Measurements from ENCODE around the gene SCYGR7.
"Not testable (repeated sequence)": the region's sequence is repeated elsewhere in the genome, so short reads cannot be mapped to it uniquely, and the experiment has no call there.

Gene SCYGR7, protein sequence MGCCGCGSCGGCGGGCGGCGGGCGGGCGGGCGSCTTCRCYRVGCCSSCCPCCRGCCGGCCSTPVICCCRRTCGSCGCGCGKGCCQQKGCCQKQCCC

DNA sequence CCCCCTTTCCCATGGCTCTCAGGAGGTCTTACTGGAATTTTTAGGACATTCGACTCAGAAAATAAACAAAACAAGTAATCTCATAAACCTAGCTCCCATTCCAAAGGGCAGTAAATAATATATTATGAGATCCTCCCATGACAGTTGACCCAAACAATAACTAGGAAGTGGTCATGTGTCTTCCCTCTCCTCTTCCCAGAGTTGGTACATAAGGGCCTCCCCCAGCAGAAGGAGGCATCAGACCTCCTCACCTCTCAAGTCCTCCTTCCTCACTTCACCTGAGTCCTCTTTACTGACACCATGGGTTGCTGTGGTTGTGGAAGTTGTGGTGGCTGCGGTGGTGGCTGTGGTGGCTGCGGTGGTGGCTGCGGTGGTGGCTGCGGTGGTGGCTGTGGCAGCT is at the start of gene SCYGR7:
Gene SCYGR7, plus strand, starts transcription at position 301 of the 400 bp plus-strand sequence. Its CDS starts 0 bp downstream, at position 301.
- DNase-seq (ENCODE audit: low read depth, low spot score) = no peak

DNA sequence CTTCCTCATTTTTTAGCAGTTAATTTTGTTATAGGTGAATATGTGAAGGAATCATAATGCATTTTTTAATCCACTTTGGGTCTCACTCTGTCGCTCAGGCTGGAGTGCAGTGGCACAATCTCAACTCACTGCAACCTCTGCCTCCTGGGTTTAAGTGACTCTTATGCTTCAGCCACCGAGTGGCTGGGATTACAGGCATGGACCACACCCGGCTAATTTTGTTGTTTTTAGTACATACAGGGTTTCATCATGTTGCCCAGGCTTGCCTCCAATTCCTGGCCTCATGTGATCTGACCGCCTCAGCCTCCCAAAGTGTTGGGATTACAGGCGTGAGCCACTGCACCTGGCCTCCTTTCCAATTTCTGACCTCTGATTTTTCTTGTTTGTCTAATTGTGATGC is 43.9 kb upstream of the SCYGR7 start:
- DNase-seq (ENCODE audit: low read depth, low spot score) = no peak

DNA sequence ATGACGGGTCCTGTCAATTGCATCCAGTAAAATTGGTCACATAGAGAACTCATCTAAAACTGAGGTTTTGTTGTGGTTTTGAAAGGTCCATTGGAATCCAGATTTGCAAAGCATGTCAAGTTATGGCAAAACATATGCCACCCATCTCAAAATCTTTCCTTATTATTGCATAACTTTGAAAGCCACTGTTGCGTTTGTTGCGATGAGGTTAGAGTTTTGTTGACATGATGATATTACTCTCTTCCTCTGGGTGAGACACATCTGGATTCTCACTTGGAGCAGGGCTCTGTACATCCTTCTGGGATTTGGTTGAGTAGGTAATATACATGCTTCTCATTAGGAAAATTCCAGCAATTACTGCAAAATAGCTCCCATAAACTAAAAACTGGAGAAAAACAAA is 40.9 kb upstream of the SCYGR7 start:
- no peak for DNase-seq (ENCODE audit: low read depth, low spot score)

DNA sequence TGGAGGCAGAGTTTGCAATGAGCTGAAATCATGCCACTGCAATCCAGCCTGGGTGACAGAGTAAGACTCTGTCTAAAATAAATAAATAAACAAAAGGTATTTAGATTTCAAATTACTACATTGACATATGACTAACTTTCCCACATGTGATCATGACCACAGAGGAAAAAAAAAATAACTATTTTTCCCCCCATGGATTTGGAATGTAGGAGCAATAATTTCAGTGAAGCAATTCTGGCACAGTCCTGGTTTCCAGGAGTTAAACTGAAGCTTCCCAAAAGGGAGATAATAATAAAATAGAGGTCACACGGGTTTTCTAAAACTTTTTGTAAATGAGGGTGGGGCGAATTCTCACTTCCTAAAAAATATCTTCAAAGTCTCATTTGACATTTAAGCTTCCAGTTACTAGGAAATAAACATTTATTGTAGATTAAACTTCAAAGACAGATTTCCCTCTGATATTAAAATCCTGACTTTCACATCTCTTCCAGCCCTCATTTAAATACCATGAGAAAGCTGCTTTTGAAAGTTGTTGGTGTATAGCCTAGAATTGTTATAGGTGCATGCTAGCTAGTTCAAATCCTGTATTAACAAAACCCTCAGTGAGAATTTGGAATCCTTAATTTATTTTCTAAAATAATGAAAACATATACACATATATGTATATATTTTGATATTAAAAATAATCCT is 31.0 kb upstream of the SCYGR7 start:
- no peak for DNase-seq (ENCODE audit: low read depth, low spot score)

DNA sequence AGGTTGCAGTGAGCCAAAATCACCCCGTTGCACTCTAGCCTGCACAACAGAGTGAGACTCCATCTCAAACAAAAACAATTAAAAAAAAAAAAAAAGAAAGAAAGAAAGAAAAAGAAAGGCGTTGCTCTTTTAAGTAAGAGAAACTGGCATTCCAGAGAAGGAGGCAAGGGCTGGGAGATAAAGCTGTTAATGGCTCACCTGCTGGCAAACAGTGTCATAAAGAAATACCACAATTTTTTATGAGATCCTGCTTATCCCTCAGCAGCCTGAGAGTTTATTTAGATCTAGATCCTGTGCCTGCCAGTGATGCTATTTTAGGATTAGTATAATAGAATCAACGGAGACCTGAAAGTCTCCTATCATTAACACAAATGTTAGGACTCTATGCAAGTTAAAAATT is 26.6 kb upstream of the SCYGR7 start:
- DNase-seq (ENCODE audit: low read depth, low spot score) = no peak

DNA sequence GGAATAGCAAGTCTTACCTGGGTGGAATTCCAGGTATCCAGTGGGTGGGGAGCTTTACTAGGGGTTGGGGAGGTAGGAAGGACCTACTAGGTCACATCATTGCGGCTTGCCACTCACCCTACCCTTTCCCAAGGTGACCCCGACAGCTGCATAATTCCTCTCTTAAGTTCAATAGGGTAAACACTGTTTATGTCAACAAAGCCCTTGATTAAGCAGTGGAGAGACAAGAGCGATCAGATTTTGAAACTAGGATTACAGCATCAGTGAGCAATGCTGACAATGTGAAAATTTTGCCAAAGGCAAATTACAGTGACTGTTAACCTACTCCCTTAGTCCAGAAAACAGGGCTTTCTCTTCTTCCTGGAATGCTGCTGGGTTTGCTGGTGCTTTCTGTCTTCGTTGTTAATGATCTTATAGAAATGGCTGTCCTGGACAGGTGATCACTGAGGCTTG is 24.8 kb upstream of the SCYGR7 start:
- DNase-seq (ENCODE audit: low read depth, low spot score) = no peak

DNA sequence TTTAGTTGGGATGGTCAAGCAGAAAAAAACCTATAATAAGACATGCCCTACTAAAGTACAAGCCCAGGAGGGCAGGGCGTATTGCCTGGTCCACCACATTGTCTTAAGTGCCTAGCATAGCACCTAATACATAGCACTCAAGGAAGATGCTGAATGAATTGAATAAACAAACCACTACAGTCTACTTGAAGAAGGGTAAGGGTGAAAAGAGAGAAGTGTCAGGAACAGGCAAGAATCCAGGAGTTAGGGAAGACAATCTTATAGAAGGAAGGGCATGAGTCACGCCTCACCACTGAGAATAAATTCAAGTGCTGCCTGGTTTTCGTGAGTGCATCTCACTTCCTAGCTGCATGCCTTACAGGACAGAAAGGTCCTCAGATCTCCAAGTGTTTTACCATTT is 24.2 kb upstream of the SCYGR7 start:
- DNase-seq (ENCODE audit: low read depth, low spot score) = no peak

DNA sequence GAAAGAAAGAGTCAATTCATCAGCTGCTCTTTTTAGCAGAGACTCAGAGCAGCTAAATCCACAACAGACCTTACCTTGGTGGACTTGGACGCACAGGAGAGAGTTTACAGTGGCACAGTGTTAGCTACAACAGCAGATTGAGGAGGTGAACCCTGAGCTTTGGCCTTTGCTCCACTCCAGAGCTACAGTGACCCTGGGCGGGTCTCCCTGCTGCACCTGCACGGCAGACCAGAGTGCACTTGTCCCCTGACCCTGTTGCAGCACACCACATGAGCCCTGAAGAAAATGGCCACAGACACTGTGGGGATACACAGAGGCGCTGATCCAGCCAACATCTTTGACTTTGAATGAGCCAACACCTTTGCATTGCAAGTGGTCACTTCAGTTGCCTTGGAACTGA is 21.3 kb upstream of the SCYGR7 start:
- DNase-seq (ENCODE audit: low read depth, low spot score) = no peak

DNA sequence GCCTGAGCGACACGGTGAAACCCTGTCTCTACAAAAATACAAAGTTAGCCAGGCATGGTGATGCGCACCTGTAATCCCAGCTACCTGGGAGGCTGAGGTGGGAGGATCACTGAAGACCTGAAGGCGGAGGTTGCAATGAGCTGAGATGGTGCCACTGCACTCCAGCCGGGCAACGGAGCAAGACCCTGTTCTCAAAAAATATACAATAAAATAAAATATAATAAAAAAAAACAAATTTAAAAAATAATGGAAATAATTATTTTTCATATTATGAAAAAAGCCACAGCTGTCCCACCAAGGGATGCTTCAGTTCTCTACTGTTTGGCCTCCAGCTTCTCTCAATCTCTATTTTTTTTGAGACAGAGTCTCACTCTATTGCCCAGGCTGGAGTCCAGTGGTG is 20.7 kb upstream of the SCYGR7 start:
- DNase-seq (ENCODE audit: low read depth, low spot score) = no peak

DNA sequence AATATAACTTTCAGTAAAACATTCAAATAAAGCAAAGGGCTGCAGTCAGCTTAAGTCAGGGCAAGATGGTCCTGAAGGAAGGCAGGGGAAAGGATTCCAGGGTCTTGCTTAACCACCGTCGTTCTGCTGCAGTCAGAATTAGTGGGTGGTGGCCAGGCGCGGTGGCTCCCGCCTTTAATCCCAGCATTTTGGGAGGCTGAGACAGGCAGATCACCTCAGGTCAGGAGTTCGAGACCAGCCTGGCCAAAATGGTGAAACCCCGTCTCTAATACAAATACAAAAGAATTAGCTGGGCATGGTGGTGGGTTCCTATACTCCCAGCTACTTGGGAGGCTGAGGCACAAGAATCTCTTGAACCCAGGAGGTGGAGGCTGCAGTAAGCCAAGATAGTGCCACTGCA is 17.1 kb upstream of the SCYGR7 start:
- no peak for DNase-seq (ENCODE audit: low read depth, low spot score)

DNA sequence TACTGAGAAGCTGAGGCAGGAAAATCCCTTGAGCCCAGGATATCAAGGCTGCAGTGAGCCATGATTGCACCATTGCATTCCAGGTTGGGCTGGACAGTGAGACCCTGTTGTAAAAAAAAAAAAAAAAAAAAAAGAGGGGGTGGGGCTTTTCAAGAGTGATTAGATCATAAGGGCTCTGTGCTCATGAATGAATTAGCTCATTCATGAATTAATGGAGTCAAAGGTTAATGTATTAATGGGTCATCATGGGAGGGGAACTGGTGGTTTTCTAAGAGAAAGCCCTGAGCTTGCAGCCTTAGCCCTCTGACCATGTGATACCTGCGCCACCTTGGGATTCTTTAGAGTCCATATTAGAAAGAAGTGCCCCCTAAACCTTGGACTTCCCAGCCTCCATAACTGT is 14.8 kb upstream of the SCYGR7 start:
- DNase-seq (ENCODE audit: low read depth, low spot score) = no peak

DNA sequence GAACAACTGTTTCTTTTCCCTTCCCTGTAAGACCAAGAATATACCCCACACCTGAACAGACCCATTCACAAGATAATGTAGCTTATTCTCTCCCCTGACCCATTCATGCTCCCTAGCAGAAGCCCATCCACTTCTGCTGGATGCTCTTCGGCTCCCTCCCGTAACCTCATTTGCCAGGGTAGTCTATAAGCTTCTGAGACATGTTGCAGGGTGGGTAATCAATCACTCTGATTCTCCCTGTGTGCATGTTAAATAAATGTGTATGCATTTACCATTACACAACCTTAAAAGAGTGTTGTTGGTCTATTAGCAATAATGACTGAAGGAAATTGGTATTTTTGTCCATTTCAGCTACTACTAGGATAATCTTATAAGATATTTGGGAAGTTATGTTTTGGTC is 11.6 kb upstream of the SCYGR7 start:
- DNase-seq (ENCODE audit: low read depth, low spot score) = no peak

DNA sequence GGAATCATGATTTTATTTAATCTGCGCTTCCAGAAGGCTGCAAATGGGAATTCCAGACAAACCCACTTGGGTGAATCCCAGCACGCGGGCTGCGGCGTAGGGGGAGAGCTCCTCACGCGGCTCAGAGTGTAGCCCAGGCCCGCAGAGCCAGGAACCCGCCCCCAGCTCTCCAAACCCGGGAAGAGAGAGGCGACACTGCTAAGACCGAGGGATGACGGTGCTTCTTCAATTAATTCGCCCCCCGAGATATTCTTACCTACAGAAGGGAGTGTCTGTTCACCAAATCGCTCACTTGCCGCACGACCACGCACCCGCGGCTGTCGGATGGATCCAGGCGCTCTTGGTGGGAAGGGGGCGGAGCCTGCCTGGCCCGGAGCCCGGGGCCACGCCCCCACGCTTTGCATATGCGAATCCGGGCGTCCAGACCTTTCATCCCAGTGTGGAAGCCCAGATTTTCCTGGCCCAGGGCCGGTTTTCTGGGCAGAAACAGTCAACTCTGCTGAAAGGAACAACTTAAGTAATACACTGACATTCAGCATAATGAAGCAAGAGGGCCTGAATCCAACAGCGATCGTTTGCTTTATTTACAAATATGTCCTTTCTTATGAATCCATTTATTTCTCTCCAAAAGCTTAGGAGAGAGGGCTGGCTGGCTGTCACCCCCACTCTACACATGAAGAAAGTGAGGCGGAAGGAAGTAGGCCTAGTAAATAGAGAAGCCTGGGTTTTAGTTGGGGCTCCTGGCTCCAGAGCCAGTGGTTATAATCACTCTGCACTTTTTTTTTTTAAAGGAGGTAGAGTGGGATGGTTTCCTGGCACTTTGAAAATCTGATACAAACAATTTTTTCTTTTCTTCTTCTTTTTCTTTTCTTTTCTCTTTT is 10.2 kb upstream of the SCYGR7 start, which contains the start of gene SLC19A3:
Gene SLC19A3, minus strand, starts transcription at position 342 of the 881 bp plus-strand sequence. CDS start 15,710 bp downstream, outside the sequence.
- DNase-seq (ENCODE audit: low read depth, low spot score) = no peak

DNA sequence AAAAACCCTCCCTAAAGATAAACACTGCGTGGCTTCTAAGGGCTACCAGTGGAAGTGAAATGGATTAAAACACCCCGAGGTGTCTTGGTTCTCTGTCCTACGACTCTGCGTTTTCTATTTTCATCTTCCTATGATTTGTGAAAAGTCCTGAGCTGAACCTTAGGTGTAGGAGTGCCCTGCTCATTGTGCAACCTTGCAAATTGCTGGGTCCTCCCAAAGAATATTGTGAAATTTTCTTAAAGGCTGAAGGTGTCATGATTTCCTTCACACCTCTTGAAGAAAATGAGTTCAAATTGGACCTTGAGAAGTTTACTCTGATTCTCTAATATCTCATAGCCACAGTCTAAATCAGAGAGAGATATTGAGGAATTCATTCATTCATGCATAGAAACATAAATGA is 8.5 kb upstream of the SCYGR7 start:
- DNase-seq (ENCODE audit: low read depth, low spot score) = no peak

DNA sequence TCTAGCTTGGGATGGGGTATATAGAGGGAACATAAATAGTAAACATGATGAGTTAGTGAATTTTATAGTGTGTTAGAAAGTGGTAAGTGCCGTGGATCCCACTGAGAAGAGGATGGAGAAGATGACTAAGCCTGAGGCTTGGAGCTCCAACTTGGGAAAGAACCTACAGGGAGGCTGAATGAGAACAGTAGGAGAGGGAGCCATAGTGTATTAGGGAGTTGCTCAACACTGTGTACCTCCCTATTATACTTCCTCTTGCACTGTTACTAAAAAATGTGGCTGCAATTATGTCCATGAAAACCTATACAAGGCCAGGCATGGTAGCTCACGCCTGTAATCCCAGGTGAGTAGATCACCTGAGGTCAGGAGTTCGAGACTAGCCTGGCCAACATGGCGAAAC is 7.5 kb upstream of the SCYGR7 start:
- DNase-seq (ENCODE audit: low read depth, low spot score) = no peak

DNA sequence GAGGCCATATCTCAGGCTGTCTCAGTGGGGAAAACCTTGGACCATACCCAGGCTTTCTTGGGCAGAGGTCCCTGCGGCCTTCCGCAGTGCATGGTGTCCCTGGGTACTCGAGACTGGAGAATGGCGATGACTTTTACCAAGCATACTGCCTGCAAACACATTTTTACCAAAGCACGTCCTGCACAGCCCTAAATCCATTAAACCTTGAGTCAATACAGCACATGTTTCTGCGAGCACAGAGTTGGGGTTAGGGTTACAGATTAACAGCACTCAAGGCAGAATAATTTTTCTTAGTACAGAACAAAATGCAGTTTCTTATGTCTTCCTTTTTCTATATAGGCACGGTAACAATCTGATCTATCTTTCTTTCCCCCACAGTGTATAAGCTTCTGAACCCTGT is 5.3 kb upstream of the SCYGR7 start:
- DNase-seq (ENCODE audit: low read depth, low spot score) = not testable (repeated sequence)

DNA sequence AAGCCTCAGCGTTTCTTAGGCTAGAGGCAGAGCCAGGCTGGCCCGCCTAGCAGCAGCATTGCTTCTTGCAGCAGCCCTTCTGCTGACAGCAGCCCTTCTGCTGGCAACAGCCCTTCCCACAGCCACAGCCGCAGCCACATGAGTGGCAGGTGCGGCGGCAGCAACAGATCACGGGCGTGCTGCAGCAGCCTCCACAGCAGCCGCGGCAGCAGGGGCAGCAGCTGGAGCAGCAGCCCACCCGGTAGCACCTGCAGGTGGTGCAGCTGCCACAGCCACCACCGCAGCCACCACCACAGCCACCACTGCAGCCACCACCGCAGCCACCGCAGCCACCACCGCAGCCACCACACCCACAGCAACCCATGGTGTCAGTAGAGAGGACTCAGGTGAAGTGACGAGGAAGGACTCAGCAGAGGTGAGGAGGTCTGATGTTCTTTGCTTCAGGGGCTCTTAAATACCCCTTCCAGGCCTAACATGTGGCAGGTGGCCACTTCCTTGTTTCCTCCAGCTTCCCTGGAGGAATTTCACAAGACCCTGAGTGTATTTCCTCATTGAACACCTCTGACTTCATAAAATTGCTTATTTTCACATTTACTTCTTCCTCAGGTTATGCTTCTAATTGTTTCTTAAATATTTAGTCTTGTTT is 3.6 kb upstream of the SCYGR7 start, which contains the start of gene SCYGR6:
Gene SCYGR6, minus strand, starts transcription at position 364 of the 646 bp plus-strand sequence. Its CDS starts 0 bp downstream, at position 364.
- no peak for DNase-seq (ENCODE audit: low read depth, low spot score)

DNA sequence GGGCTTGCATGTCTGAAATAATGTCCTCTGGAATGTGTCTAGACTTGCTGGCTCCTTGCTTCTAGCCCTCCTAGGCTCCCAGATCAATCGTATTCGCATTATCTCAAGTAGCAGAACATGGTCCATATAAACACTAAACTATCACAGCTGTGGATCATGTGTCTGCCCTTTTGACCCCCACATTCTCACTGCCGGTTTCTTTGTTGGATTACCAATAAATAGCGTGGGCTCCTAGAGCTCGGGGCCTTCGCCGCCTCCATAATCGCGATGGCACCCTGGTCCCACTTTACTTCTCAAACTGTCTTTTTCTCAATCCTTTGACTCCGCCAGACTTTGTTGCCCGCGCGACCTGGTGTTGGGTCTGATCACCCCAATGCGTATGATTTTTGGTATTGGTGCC is 11.2 kb downstream of the SCYGR7 start:
- DNase-seq (ENCODE audit: low read depth, low spot score) = no peak

DNA sequence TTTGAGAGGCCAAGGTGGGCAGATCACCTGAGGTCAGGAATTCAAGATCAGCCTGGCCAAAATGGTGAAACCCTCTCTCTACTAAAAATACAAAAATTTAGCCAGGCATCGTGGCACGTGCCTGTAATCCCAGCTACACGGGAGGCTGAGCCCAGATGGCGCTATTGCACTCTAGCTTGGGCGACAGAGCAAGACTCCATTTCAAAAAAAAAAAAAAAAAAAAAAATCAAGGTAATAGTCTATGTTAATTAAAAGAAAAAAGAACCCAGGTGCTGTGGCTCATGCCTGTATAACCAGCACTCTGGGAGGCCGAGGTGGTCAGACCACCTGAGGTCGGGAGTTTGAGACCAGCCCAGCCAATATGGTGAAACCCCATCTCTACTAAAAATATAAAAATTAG is 12.6 kb downstream of the SCYGR7 start:
- not testable (repeated sequence) for DNase-seq (ENCODE audit: low read depth, low spot score)

DNA sequence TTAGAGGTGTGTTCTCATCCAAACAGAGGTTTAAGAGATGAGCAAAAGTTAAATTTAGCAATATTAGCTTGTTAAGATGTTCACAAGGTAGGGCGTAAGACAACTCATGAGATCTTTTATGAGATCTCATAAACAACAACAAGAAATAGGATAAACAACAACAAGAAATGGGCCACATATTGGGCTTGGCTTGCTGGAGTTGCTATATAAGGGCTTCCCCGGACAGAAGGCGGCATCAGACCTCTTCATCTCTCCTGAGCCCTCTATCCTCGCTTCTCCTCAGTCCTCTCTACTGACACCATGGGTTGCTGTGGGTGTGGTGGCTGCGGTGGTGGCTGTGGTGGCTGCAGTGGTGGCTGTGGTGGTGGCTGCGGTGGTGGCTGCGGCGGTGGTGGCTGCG is 17.5 kb downstream of the SCYGR7 start, which contains the start of gene SCYGR8:
Gene SCYGR8, plus strand, starts transcription at position 301 of the 400 bp plus-strand sequence. Its CDS starts 0 bp downstream, at position 301.
- no peak for DNase-seq (ENCODE audit: low read depth, low spot score)

DNA sequence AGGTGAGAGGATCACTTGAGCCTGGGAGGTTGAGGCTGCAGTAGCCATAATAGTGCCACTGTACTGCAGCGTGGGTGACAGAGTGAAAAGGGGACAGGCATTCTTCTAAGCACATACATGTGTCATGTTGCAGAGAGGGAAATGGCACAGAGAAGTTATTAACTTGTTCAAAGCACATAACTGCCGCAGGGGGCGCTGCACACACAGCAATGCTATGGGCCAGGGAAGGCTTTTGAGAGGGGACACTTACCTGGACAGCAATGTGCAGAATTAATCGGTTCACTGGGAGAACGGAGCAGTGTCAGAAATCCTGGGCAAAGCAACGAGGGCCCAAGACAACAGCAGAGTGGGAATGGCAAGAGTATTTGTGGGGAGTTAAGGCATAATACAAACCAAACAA is 19.9 kb downstream of the SCYGR7 start:
- no peak for DNase-seq (ENCODE audit: low read depth, low spot score)

DNA sequence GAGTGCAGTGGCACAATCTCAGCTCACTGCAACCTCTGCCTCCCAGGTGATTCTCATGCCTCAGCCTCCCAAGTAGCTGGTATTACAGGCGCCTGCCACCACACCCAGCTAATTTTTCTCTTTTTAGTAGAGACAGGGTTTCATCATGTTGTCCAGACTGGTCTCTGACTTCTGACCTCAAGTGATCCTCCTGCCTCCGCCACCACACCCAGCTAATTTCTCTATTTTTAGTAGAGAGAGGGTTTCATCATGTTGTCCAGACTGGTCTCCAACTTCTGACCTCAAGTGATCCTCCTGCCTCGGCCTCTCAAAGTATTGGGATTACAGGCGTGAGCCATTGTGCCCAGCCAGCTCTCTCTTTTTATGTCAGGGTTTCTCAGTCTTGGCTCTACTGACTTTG is 28.1 kb downstream of the SCYGR7 start:
- DNase-seq (ENCODE audit: low read depth, low spot score) = not testable (repeated sequence)
